Measurements from ENCODE around the gene CRYL1. TPM values are rescaled to one million over a fixed set of nuclear protein-coding genes. Genes with fewer than 3 reads are reported as not detected.

Gene CRYL1
- total RNA-seq, 1 experiment from 2014 or later = 12.2 TPM

- TF ChIP-seq CTCF (IDR thresholded peaks at IDR 0.05; ENCODE audit: unreplicated experiment) = no peak
- no peaks in the 10 kb centered on the region for H3K36me3 Mint-ChIP-seq (ENCODE audit: insufficient read depth, unreplicated experiment)
- intact Hi-C loops (cut with micrococcal nuclease; ENCODE audit: unreplicated experiment) = no loop called here
- no peaks in the 10 kb centered on the region for H3K9me3 Mint-ChIP-seq (ENCODE audit: low read depth, unreplicated experiment)
- BruUV-seq (replicated peaks) = no TSS peak
- H3K4me1 Mint-ChIP-seq (ENCODE audit: low read depth, unreplicated experiment) = no peaks in the 10 kb centered on the region
- no peak for DNase-seq
- H3K27ac Mint-ChIP-seq (ENCODE audit: unreplicated experiment) = no peak overlapping the region
- CTCF ChIA-PET = interaction anchor here (0.6 kb wide), 1 partner anchor 10 kb away, joined by 3 read pairs; no protein-coding TSS in a partner anchor
- H3K4me3 Mint-ChIP-seq (ENCODE audit: low read depth, unreplicated experiment) = no peak overlapping the region
- no peaks in the 10 kb centered on the region for H3K27me3 Mint-ChIP-seq (ENCODE audit: unreplicated experiment)
These were observed 117.9 kb downstream of the CRYL1 start for GRCh38 chr13:20407759-20408158.

- no peaks in the 10 kb centered on the region for H3K36me3 Mint-ChIP-seq (ENCODE audit: insufficient read depth, unreplicated experiment)
- H3K4me3 Mint-ChIP-seq (ENCODE audit: low read depth, unreplicated experiment) = no peak overlapping the region
- DNase-seq = no peak
- CTCF ChIA-PET = no interaction called here
- peaks cover 3% of the 10 kb centered on the region for H3K27me3 Mint-ChIP-seq (ENCODE audit: unreplicated experiment)
- intact Hi-C loops (cut with micrococcal nuclease; ENCODE audit: unreplicated experiment) = no loop called here
- H3K4me1 Mint-ChIP-seq (ENCODE audit: low read depth, unreplicated experiment) = no peaks in the 10 kb centered on the region
- no peak for TF ChIP-seq CTCF (IDR thresholded peaks at IDR 0.05; ENCODE audit: unreplicated experiment)
- no TSS peak for BruUV-seq (replicated peaks)
- H3K27ac Mint-ChIP-seq (ENCODE audit: unreplicated experiment) = no peak overlapping the region
- no peaks in the 10 kb centered on the region for H3K9me3 Mint-ChIP-seq (ENCODE audit: low read depth, unreplicated experiment)
These were observed 120.0 kb downstream of the CRYL1 start for GRCh38 chr13:20405691-20406090.

- no peak for TF ChIP-seq CTCF (IDR thresholded peaks at IDR 0.05; ENCODE audit: unreplicated experiment)
- Mint-ChIP-seq H3K9me3 (ENCODE audit: low read depth, unreplicated experiment) (no peaks in the 10 kb centered on the region), H3K4me3 (ENCODE audit: low read depth, unreplicated experiment) (no peak overlapping the region), H3K4me1 (ENCODE audit: low read depth, unreplicated experiment) (no peaks in the 10 kb centered on the region), H3K36me3 (ENCODE audit: insufficient read depth, unreplicated experiment) (no peaks in the 10 kb centered on the region), H3K27ac (ENCODE audit: unreplicated experiment) (no peak overlapping the region), H3K27me3 (ENCODE audit: unreplicated experiment) (peaks cover 13% of the 10 kb centered on the region)
- intact Hi-C loops (cut with micrococcal nuclease; ENCODE audit: unreplicated experiment) = no loop called here
- no peak for DNase-seq
- CTCF ChIA-PET = interaction anchor here (0.7 kb wide), 1 partner anchor 15 kb away, joined by 3 read pairs; no protein-coding TSS in a partner anchor
- BruUV-seq (replicated peaks) = no TSS peak
These were observed 121.0 kb downstream of the CRYL1 start for GRCh38 chr13:20404488-20405222.

GRCh38 chr13:20403826-20404225 is 121.8 kb downstream of the CRYL1 start:
- H3K9me3 Mint-ChIP-seq (ENCODE audit: low read depth, unreplicated experiment) = no peaks in the 10 kb centered on the region
- no peak for DNase-seq
- BruUV-seq (replicated peaks) = no TSS peak
- H3K4me1 Mint-ChIP-seq (ENCODE audit: low read depth, unreplicated experiment) = no peaks in the 10 kb centered on the region
- intact Hi-C loops (cut with micrococcal nuclease; ENCODE audit: unreplicated experiment) = no loop called here
- no peak for TF ChIP-seq CTCF (IDR thresholded peaks at IDR 0.05; ENCODE audit: unreplicated experiment)
- CTCF ChIA-PET = no interaction called here
- H3K4me3 Mint-ChIP-seq (ENCODE audit: low read depth, unreplicated experiment) = no peak overlapping the region
- no peaks in the 10 kb centered on the region for H3K36me3 Mint-ChIP-seq (ENCODE audit: insufficient read depth, unreplicated experiment)
- H3K27ac Mint-ChIP-seq (ENCODE audit: unreplicated experiment) = no peak overlapping the region
- H3K27me3 Mint-ChIP-seq (ENCODE audit: unreplicated experiment) = peaks cover 15% of the 10 kb centered on the region

All from Calu3 (cell line).